HL-60/S4 treated with phorbol 12-myristate 13-acetate at 8.2 ng/mL for 4 days and 3 days (cell line): Measurements from ENCODE around the gene KIF16B.
"Not testable (repeated sequence)": the region's sequence is repeated elsewhere in the genome, so short reads cannot be mapped to it uniquely, and the experiment has no call there.

Experiments
- in situ Hi-C: fragments of 300-500 bp; cut with MboI; formaldehyde crosslinking; loops from 2 replicates; pipeline ENCODE4 v1.15.0; 2022; ENCODE audit warnings: low sequenced_read_pairs

KIF16B gene

GRCh38 chr20:16595376-16595775 is 22.1 kb upstream of the KIF16B start:
- in situ Hi-C loops = no loop called here

- in situ Hi-C loops = no loop called here
Observed at GRCh38 chr20:16590041-16590633, 16.9 kb upstream of the KIF16B start.

GRCh38 chr20:16589623-16590022 is 16.4 kb upstream of the KIF16B start:
- in situ Hi-C loops = no loop called here

- in situ Hi-C loops = no loop called here
Observed at GRCh38 chr20:16588241-16588640, 15.0 kb upstream of the KIF16B start.

- in situ Hi-C loops = no loop called here
Observed at GRCh38 chr20:16587066-16587465, 13.8 kb upstream of the KIF16B start.

GRCh38 chr20:16583474-16583873 is 10.2 kb upstream of the KIF16B start:
- in situ Hi-C loops = no loop called here

- in situ Hi-C loops = no loop called here
Observed at GRCh38 chr20:16581241-16581640, 8.0 kb upstream of the KIF16B start.

GRCh38 chr20:16580620-16581019 is 7.4 kb upstream of the KIF16B start:
- in situ Hi-C loops = no loop called here

GRCh38 chr20:16580147-16580546 is 6.9 kb upstream of the KIF16B start:
- in situ Hi-C loops = no loop called here

- in situ Hi-C loops = no loop called here
Observed at GRCh38 chr20:16576219-16576618, 3.0 kb upstream of the KIF16B start.

GRCh38 chr20:16575390-16576140 is 2.3 kb upstream of the KIF16B start:
- in situ Hi-C loops = no loop called here

GRCh38 chr20:16574656-16575355 is 1.6 kb upstream of the KIF16B start:
- in situ Hi-C loops = no loop called here

GRCh38 chr20:16571333-16571732 is 1.9 kb downstream of the KIF16B start:
- in situ Hi-C loops = no loop called here

- in situ Hi-C loops = no loop called here
Observed at GRCh38 chr20:16569246-16570153, 3.7 kb downstream of the KIF16B start.

- in situ Hi-C loops = no loop called here
Observed at GRCh38 chr20:16566080-16566479, 7.2 kb downstream of the KIF16B start.

- in situ Hi-C loops = not testable (repeated sequence)
Observed at GRCh38 chr20:16564079-16564478, 9.2 kb downstream of the KIF16B start.

- in situ Hi-C loops = no loop called here
Observed at GRCh38 chr20:16563066-16563806, 10.0 kb downstream of the KIF16B start.

GRCh38 chr20:16562259-16562658 is 11.0 kb downstream of the KIF16B start:
- in situ Hi-C loops = no loop called here

GRCh38 chr20:16560661-16561060 is 12.6 kb downstream of the KIF16B start:
- in situ Hi-C loops = no loop called here

- in situ Hi-C loops = no loop called here
Observed at GRCh38 chr20:16560216-16560615, 13.0 kb downstream of the KIF16B start.
